NCI-H2107 treated with DMSO at 0.1 percent for 48 hours (cell line): ENCODE data around the gene FZD10.

Source experiments
- DNase-seq: peaks from one replicate; lab custom pipeline; 2025; ENCODE audit not compliant: unreplicated experiment; lab: John Stamatoyannopoulos, UW

Gene FZD10

GRCh38 chr12:130154276-130155070 is 7.8 kb upstream of the FZD10 start:
- DNase-seq: no peak

GRCh38 chr12:130155416-130156073 is 6.7 kb upstream of the FZD10 start:
- DNase-seq: no peak

- no peak for DNase-seq
These were observed 5.5 kb upstream of the FZD10 start for GRCh38 chr12:130156652-130157275.

GRCh38 chr12:130157998-130158753 is 4.1 kb upstream of the FZD10 start:
- no peak for DNase-seq

GRCh38 chr12:130158754-130159059 is 3.6 kb upstream of the FZD10 start:
- DNase-seq: no peak

GRCh38 chr12:130160306-130160705 is 2.0 kb upstream of the FZD10 start:
- DNase-seq: no peak

- DNase-seq: no peak
These were observed 1.5 kb upstream of the FZD10 start for GRCh38 chr12:130160711-130161231.

- DNase-seq: no peak
These were observed 712 bp upstream of the FZD10 start for GRCh38 chr12:130161261-130162243.

- DNase-seq: no peak
These were observed 639 bp downstream of the FZD10 start for GRCh38 chr12:130162745-130163460.

GRCh38 chr12:130163461-130164215 is 1.4 kb downstream of the FZD10 start:
- no peak for DNase-seq

- DNase-seq: no peak
These were observed 1.9 kb downstream of the FZD10 start for GRCh38 chr12:130164216-130164542.

GRCh38 chr12:130164936-130165335 is 2.7 kb downstream of the FZD10 start:
- DNase-seq: no peak

GRCh38 chr12:130166306-130166705 is 4.0 kb downstream of the FZD10 start:
- DNase-seq: no peak

- no peak for DNase-seq
These were observed 5.3 kb downstream of the FZD10 start for GRCh38 chr12:130167537-130167936.

GRCh38 chr12:130169256-130169655 is 7.0 kb downstream of the FZD10 start:
- DNase-seq: no peak

- DNase-seq: no peak
These were observed 7.7 kb downstream of the FZD10 start for GRCh38 chr12:130169924-130170323.

GRCh38 chr12:130170611-130171010 is 8.3 kb downstream of the FZD10 start:
- DNase-seq: no peak

- no peak for DNase-seq
These were observed 15.5 kb downstream of the FZD10 start for GRCh38 chr12:130177635-130178242.

GRCh38 chr12:130178282-130178681 is 16.0 kb downstream of the FZD10 start:
- DNase-seq: no peak
